ENCODE results near the gene NSUN2. TPM values are rescaled to one million over a fixed set of nuclear protein-coding genes. Genes with fewer than 3 reads are reported as not detected.

Gene NSUN2
- polyA plus RNA-seq, 1 donor from 2014 or later: 47.5 TPM

GRCh38 chr5:6551287-6551954, 81.4 kb downstream of the NSUN2 start:
- H2AFZ ChIP-seq (ENCODE audit: low read depth, low read length): no peak overlapping the region
- H3F3A ChIP-seq (ENCODE audit: insufficient read depth, low read length, poor library complexity, severe bottlenecking): no peaks in the 10 kb centered on the region
- no peaks in the 10 kb centered on the region for H3K79me2 ChIP-seq (replicated peaks; ENCODE audit: insufficient read depth, low read length)
- H4K20me1 ChIP-seq (ENCODE audit: insufficient read depth): no peaks in the 10 kb centered on the region
- no peak overlapping the region for H3K4me2 ChIP-seq (ENCODE audit: low read length)
- no peaks in the 10 kb centered on the region for H3K27me3 ChIP-seq (ENCODE audit: insufficient read depth, low read depth, low read length)
- H3K4me3 ChIP-seq (ENCODE audit: low read length): no peak overlapping the region
- no peak for TF ChIP-seq CTCF (IDR thresholded peaks at IDR 0.05; ENCODE audit: poor library complexity, severe bottlenecking)
- no peak for TF ChIP-seq SMC3 (conservative IDR thresholded peaks at IDR 0.05; ENCODE audit: poor library complexity)
- no peak for TF ChIP-seq MXI1 (conservative IDR thresholded peaks at IDR 0.05; ENCODE audit: poor library complexity, severe bottlenecking)
- no peak for TF ChIP-seq REST (IDR thresholded peaks at IDR 0.05; ENCODE audit: borderline replicate concordance)
- no peak for TF ChIP-seq TAF1 (IDR thresholded peaks at IDR 0.05; ENCODE audit: low read depth)
- no peak for TF ChIP-seq EZH2 (IDR thresholded peaks at IDR 0.05; ENCODE audit: borderline replicate concordance, insufficient read depth, low read length, poor library complexity, severe bottlenecking)
- TF ChIP-seq POLR2AphosphoS5 (IDR thresholded peaks at IDR 0.05): no peak
- TF ChIP-seq EP300 (conservative IDR thresholded peaks at IDR 0.05; ENCODE audit: poor library complexity, severe bottlenecking): no peak
- TF ChIP-seq RAD21 (conservative IDR thresholded peaks at IDR 0.05): no peak
- no peak overlapping the region for H3K27ac ChIP-seq (ENCODE audit: low read length)
- H3K9ac ChIP-seq (ENCODE audit: low read length): no peak overlapping the region
- no peaks in the 10 kb centered on the region for H3K9me3 ChIP-seq (ENCODE audit: low read length)
- no peaks in the 10 kb centered on the region for H3K9me2 ChIP-seq (ENCODE audit: insufficient read depth, low read length)
- no peaks in the 10 kb centered on the region for H3K36me3 ChIP-seq (ENCODE audit: insufficient read depth, low read length)

GRCh38 chr5:6550628-6551027, 82.2 kb downstream of the NSUN2 start:
- H3K79me2 ChIP-seq (replicated peaks; ENCODE audit: insufficient read depth, low read length): no peaks in the 10 kb centered on the region
- H3K27me3 ChIP-seq (ENCODE audit: insufficient read depth, low read depth, low read length): no peaks in the 10 kb centered on the region
- no peak overlapping the region for H2AFZ ChIP-seq (ENCODE audit: low read depth, low read length)
- H3K9me2 ChIP-seq (ENCODE audit: insufficient read depth, low read length): no peaks in the 10 kb centered on the region
- H3F3A ChIP-seq (ENCODE audit: insufficient read depth, low read length, poor library complexity, severe bottlenecking): no peaks in the 10 kb centered on the region
- H3K36me3 ChIP-seq (ENCODE audit: insufficient read depth, low read length): no peaks in the 10 kb centered on the region
- H3K9ac ChIP-seq (ENCODE audit: low read length): no peak overlapping the region
- TF ChIP-seq TAF1 (IDR thresholded peaks at IDR 0.05; ENCODE audit: low read depth) (no peak), EP300 (conservative IDR thresholded peaks at IDR 0.05; ENCODE audit: poor library complexity, severe bottlenecking) (no peak), POLR2AphosphoS5 (IDR thresholded peaks at IDR 0.05) (no peak), REST (IDR thresholded peaks at IDR 0.05; ENCODE audit: borderline replicate concordance) (no peak), RAD21 (conservative IDR thresholded peaks at IDR 0.05) (no peak), CTCF (IDR thresholded peaks at IDR 0.05; ENCODE audit: poor library complexity, severe bottlenecking) (no peak), SMC3 (conservative IDR thresholded peaks at IDR 0.05; ENCODE audit: poor library complexity) (no peak), EZH2 (IDR thresholded peaks at IDR 0.05; ENCODE audit: borderline replicate concordance, insufficient read depth, low read length, poor library complexity, severe bottlenecking) (no peak), MXI1 (conservative IDR thresholded peaks at IDR 0.05; ENCODE audit: poor library complexity, severe bottlenecking) (no peak)
- H4K20me1 ChIP-seq (ENCODE audit: insufficient read depth): no peaks in the 10 kb centered on the region
- H3K4me2 ChIP-seq (ENCODE audit: low read length): no peak overlapping the region
- no peak overlapping the region for H3K4me3 ChIP-seq (ENCODE audit: low read length)
- H3K9me3 ChIP-seq (ENCODE audit: low read length): no peaks in the 10 kb centered on the region
- H3K27ac ChIP-seq (ENCODE audit: low read length): no peak overlapping the region

Measured in neural cell (in vitro differentiated cells).